Left lung (tissue), 10 donors: ENCODE data around the gene FAM13C. TPM values are rescaled to one million over a fixed set of nuclear protein-coding genes. Genes with fewer than 3 reads are reported as not detected.

Experiments used
- ATAC-seq: fragments of 200-7000 bp; cut with Tn5 transposase; one replicate; pipeline ENCODE4 v1.9.1; 2020; ENCODE audit warnings: moderate library complexity
- DNase-seq, 4 donors: peaks; one replicate each; pipeline ENCODE4 v3.0.0-alpha.2; 2013 to 2020
- H3K27ac ChIP-seq, 2 donors: fragments of 200-600 bp; sonication (generic) in 1 of 2; one replicate each; pipeline versions ENCODE4 v1.5.0 to v1.8.0; 2020 to 2021
- H3K27me3 ChIP-seq, 2 donors: fragments of 200-600 bp; sonication (generic) in 1 of 2; one replicate each; pipeline versions ENCODE4 v1.5.0 to v1.8.0; 2020 to 2021
- H3K36me3 ChIP-seq, 2 donors: fragments of 200-600 bp; sonication (generic) in 1 of 2; one replicate each; pipeline versions ENCODE4 v1.5.0 to v1.8.0; 2020 to 2021
- H3K4me1 ChIP-seq, 2 donors: fragments of 200-600 bp; one replicate each; pipeline ENCODE4 v1.8.0; 2021
- H3K4me3 ChIP-seq, 2 donors: fragments of 200-600 bp; sonication (generic) in 1 of 2; one replicate each; pipeline versions ENCODE4 v1.5.0 to v1.8.0; 2020 to 2021; ENCODE audit warnings: mild to moderate bottlenecking in 1 of 2
- H3K9me3 ChIP-seq, 2 donors: fragments of 200-600 bp; sonication (generic) in 1 of 2; one replicate each; pipeline versions ENCODE4 v1.5.0 to v1.8.0; 2020 to 2021
- CTCF ChIP-seq, 2 donors: fragments of 200-600 bp; sonication (generic) in 1 of 2; IDR thresholded peaks; one replicate each; pipeline versions ENCODE4 v1.5.0 to v1.8.0; 2021; ENCODE audit warnings: antibody characterized with exemption in 2 of 2
- intact Hi-C, 2 donors: fragments of 100-400 bp; cut with DNase I; formaldehyde crosslinking; loops; one replicate each; pipeline versions ENCODE4 v1.11.2 to v1.14.2; 2022
- polyA plus RNA-seq, 6 donors: library from polyadenylated mRNA; unstranded; fragments of 120-200 nt; gene quantifications; one replicate each; pipeline ENCODE4 v1.2.1, GENCODE V29; 2013; ENCODE audit not compliant: insufficient read length in 6 of 6
- total RNA-seq, 2 donors: library from RNA; stranded (reverse); fragmentation: NEBNext Ultra II Directional; extraction: Animal tissue kit (Norgen Biotek cat#: 25700); gene quantifications; one replicate each; pipeline ENCODE4 v1.2.1, GENCODE V29; 2021
- donor health status: DM: no; HTN: yes; CAD: no.
- donor health status: DM: no; HTN: no; CAD: no.

The FAM13C gene
- total and polyA plus RNA-seq, 8 donors, result 10.3 to 36.1 (median 25.0) TPM

GRCh38 chr10:59311025-59311424, 51.3 kb downstream of the FAM13C start:
- Histone ChIP-seq H3K27ac (no peak overlapping the region), H3K4me3 (no peak overlapping the region), H3K36me3 (no peaks in the 10 kb centered on the region), H3K27me3 (no peaks in the 10 kb centered on the region), H3K9me3 (no peaks in the 10 kb centered on the region), H3K4me1 (peaks cover 0 to 9% of the 10 kb centered on the region in 2 donors)
- no peak for TF ChIP-seq CTCF (IDR thresholded peaks at IDR 0.05)
- ATAC-seq (no peak), DNase-seq (no peak)
- intact Hi-C loops, result no loop called here

- intact Hi-C loops, result no loop called here
- Histone ChIP-seq H3K27ac (no peak overlapping the region), H3K27me3 (no peaks in the 10 kb centered on the region), H3K9me3 (no peaks in the 10 kb centered on the region), H3K4me3 (no peak overlapping the region), H3K4me1 (peaks cover 0 to 7% of the 10 kb centered on the region in 2 donors), H3K36me3 (no peaks in the 10 kb centered on the region)
- no peak for ATAC-seq
- DNase-seq, result no peak
- no peak for TF ChIP-seq CTCF (IDR thresholded peaks at IDR 0.05)
These were observed 51.9 kb downstream of the FAM13C start for GRCh38 chr10:59310324-59310914.

- Histone ChIP-seq H3K36me3 (no peaks in the 10 kb centered on the region), H3K4me1 (no peaks in the 10 kb centered on the region), H3K27me3 (no peaks in the 10 kb centered on the region), H3K9me3 (no peaks in the 10 kb centered on the region), H3K27ac (no peak overlapping the region), H3K4me3 (no peak overlapping the region)
- no peak for DNase-seq
- no peak for TF ChIP-seq CTCF (IDR thresholded peaks at IDR 0.05)
- no peak for ATAC-seq
- intact Hi-C loops, result no loop called here
These were observed 57.7 kb downstream of the FAM13C start for GRCh38 chr10:59304521-59305097.

- Histone ChIP-seq H3K36me3 (no peaks in the 10 kb centered on the region), H3K9me3 (no peaks in the 10 kb centered on the region), H3K27ac (no peak overlapping the region), H3K4me3 (no peak overlapping the region), H3K27me3 (no peaks in the 10 kb centered on the region), H3K4me1 (no peaks in the 10 kb centered on the region)
- ATAC-seq, result no peak
- DNase-seq, result no peak
- no peak for TF ChIP-seq CTCF (IDR thresholded peaks at IDR 0.05)
- intact Hi-C loops, result no loop called here
These were observed 59.3 kb downstream of the FAM13C start for GRCh38 chr10:59303018-59303417.

- H3K27ac ChIP-seq, result no peak overlapping the region
- H3K9me3 ChIP-seq, result no peaks in the 10 kb centered on the region
- no peak overlapping the region for H3K4me3 ChIP-seq
- TF ChIP-seq CTCF (IDR thresholded peaks at IDR 0.05), result no peak
- DNase-seq (peak in 2 of 4 donors; percentile 47 to 55), ATAC-seq (no peak)
- no peaks in the 10 kb centered on the region for H3K27me3 ChIP-seq
- H3K4me1 ChIP-seq, result no peaks in the 10 kb centered on the region
- H3K36me3 ChIP-seq, result no peaks in the 10 kb centered on the region
- intact Hi-C loops, result no loop called here
These were observed 60.0 kb downstream of the FAM13C start for GRCh38 chr10:59302381-59302780.
